Type B pancreatic cell (in vitro differentiated cells): ENCODE results near the gene SOS1. TPM values are rescaled to one million over a fixed set of nuclear protein-coding genes. Genes with fewer than 3 reads are reported as not detected.
A peak's percentile ranks its signal among the peaks of the same experiment; 100 is the strongest.

ENCODE experiments used
- DNase-seq: peaks from one replicate; pipeline ENCODE4 v3.0.0; 2021; ENCODE audit warnings: mixed read lengths; ENCODE audit not compliant: unreplicated experiment; ENCODE audit errors: extremely low spot score
- H3K27ac Mint-ChIP-seq: 2 replicates; pipeline ENCODE4 v1.8.0; 2021; ENCODE audit warnings: mild to moderate bottlenecking, mixed read lengths
- H3K27me3 Mint-ChIP-seq: 2 replicates; pipeline ENCODE4 v1.8.0; 2021; ENCODE audit warnings: mixed read lengths
- H3K36me3 Mint-ChIP-seq: 2 replicates; pipeline ENCODE4 v1.8.0; 2021; ENCODE audit warnings: mixed read lengths
- H3K4me1 Mint-ChIP-seq: one replicate; pipeline ENCODE4 v1.8.0; 2021; ENCODE audit warnings: mixed read lengths; ENCODE audit not compliant: unreplicated experiment
- H3K4me3 Mint-ChIP-seq: 2 replicates; pipeline ENCODE4 v1.8.0; 2021; ENCODE audit warnings: mild to moderate bottlenecking, mixed read lengths
- H3K9me3 Mint-ChIP-seq: 2 replicates; pipeline ENCODE4 v1.8.0; 2021; ENCODE audit warnings: mixed read lengths
- CTCF ChIP-seq: fragments of 200-600 bp; sonication (generic); conservative IDR thresholded peaks from 2 replicates; pipeline ENCODE4 v1.5.0; 2021; ENCODE audit warnings: antibody characterized with exemption, mild to moderate bottlenecking
- total RNA-seq: library from RNA; stranded (reverse); gene quantifications from 2 replicates; pipeline ENCODE4 v1.2.1, GENCODE V29; 2021; ENCODE audit warnings: low replicate concordance

Gene SOS1
- total RNA-seq, 1 donor from 2014 or later = 54.2 TPM

GRCh38 chr2:38947241-38948239 lies 173.3 kb downstream of the SOS1 start:
- Mint-ChIP-seq H3K36me3 (no peaks in the 10 kb centered on the region), H3K27ac (peak overlapping the region; percentile 42), H3K9me3 (peaks cover 4% of the 10 kb centered on the region), H3K4me1 (peaks cover 17% of the 10 kb centered on the region), H3K4me3 (no peak overlapping the region), H3K27me3 (peaks cover 3% of the 10 kb centered on the region)
- peak; percentile 84 for TF ChIP-seq CTCF
- DNase-seq = no peak

- H3K27ac Mint-ChIP-seq = no peak overlapping the region
- no peaks in the 10 kb centered on the region for H3K36me3 Mint-ChIP-seq
- DNase-seq = no peak
- H3K9me3 Mint-ChIP-seq = peaks cover 4% of the 10 kb centered on the region
- TF ChIP-seq CTCF = no peak
- peaks cover 17% of the 10 kb centered on the region for H3K4me1 Mint-ChIP-seq
- no peak overlapping the region for H3K4me3 Mint-ChIP-seq
- peaks cover 3% of the 10 kb centered on the region for H3K27me3 Mint-ChIP-seq
These were observed 174.9 kb downstream of the SOS1 start for GRCh38 chr2:38945911-38946310.

GRCh38 chr2:38945372-38945771 lies 175.5 kb downstream of the SOS1 start:
- H3K9me3 Mint-ChIP-seq = peaks cover 4% of the 10 kb centered on the region
- H3K4me3 Mint-ChIP-seq = no peak overlapping the region
- peaks cover 21% of the 10 kb centered on the region for H3K4me1 Mint-ChIP-seq
- H3K27ac Mint-ChIP-seq = no peak overlapping the region
- peaks cover 3% of the 10 kb centered on the region for H3K27me3 Mint-ChIP-seq
- peaks cover 3% of the 10 kb centered on the region for H3K36me3 Mint-ChIP-seq
- DNase-seq = no peak
- TF ChIP-seq CTCF = no peak

- no peak for TF ChIP-seq CTCF
- Mint-ChIP-seq H3K27ac (no peak overlapping the region), H3K9me3 (no peaks in the 10 kb centered on the region), H3K4me1 (peaks cover 21% of the 10 kb centered on the region), H3K36me3 (peaks cover 4% of the 10 kb centered on the region), H3K27me3 (no peaks in the 10 kb centered on the region), H3K4me3 (no peak overlapping the region)
- no peak for DNase-seq
These were observed 177.1 kb downstream of the SOS1 start for GRCh38 chr2:38943784-38944183.

GRCh38 chr2:38940746-38941145 lies 180.1 kb downstream of the SOS1 start:
- Mint-ChIP-seq H3K27me3 (no peaks in the 10 kb centered on the region), H3K4me1 (peaks cover 18% of the 10 kb centered on the region), H3K27ac (no peak overlapping the region), H3K36me3 (peaks cover 4% of the 10 kb centered on the region), H3K9me3 (no peaks in the 10 kb centered on the region), H3K4me3 (no peak overlapping the region)
- TF ChIP-seq CTCF = no peak
- DNase-seq = no peak
